AG04449 (cell line): ENCODE data around the gene DEPDC1B.

ENCODE experiments used
- CTCF ChIA-PET: fragments of 350-600 bp; formaldehyde crosslinking; extraction: SDS; loops from one replicate; lab custom pipeline; 2021; ENCODE audit warnings: antibody characterized with exemption; lab: Yijun Ruan, JAX
- POLR2A ChIA-PET: fragments of 400-600, 350-600 bp; formaldehyde crosslinking; extraction: SDS; loops from one replicate; lab custom pipeline; 2020; ENCODE audit warnings: antibody characterized with exemption, inconsistent platforms; lab: Yijun Ruan, JAX
- DNase-seq: peaks from one replicate; pipeline ENCODE4 v3.0.0-alpha.2; 2010; ENCODE audit warnings: low read depth, low spot score
- H3K4me3 ChIP-seq: 2 replicates; pipeline ENCODE4 v1.5.1; 2011; ENCODE audit warnings: low read depth, mild to moderate bottlenecking, control low read depth, low read length
- TF ChIP-seq, protein P1 (sequence below): IDR thresholded peaks from one replicate; pipeline ENCODE4 v1.5.1; 2011; ENCODE audit warnings: mild to moderate bottlenecking, moderate library complexity, low read length, control low read depth, inconsistent platforms; ENCODE audit not compliant: insufficient read depth; ENCODE audit errors: missing control alignments

Gene DEPDC1B

DNA sequence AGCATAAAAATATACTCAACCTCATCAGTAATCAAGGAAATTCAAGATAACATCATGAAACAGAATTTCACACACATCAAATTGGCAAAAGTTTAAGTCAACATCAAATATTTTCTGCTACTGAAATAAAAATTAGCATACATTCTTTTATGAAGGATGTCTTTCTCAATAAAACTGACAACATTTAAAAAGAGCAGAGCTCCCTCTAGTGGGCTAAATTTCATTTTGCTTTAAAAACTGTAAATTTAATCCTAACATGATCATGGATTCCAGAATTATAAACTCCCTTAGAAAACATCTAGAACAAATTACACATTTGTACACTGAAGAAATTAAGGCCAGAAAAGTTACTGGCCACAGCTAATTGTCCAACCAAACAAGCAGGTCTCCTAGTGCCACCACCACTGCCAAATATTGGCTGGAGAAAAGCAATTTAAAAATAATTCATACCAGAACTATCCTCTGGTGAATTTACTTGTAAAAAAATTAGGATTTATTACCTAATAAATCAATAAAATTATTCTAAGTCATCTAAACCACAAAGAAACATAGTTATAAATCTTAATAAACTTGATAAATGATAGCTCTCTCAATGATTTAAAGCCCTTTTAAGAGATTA is 31.2 kb downstream of the DEPDC1B start:
- H3K4me3 ChIP-seq, result no peak overlapping the region
- no peak for DNase-seq
- ChIA-PET POLR2A (no interaction called here), CTCF (interaction anchor here (0.6 to 4.0 kb wide), 24 partner anchors 10 to 1266 kb away, joined by 3 to 49 read pairs (median 4); partner anchors contain the start of gene DEPDC1B)
- TF ChIP-seq, protein P1, sequence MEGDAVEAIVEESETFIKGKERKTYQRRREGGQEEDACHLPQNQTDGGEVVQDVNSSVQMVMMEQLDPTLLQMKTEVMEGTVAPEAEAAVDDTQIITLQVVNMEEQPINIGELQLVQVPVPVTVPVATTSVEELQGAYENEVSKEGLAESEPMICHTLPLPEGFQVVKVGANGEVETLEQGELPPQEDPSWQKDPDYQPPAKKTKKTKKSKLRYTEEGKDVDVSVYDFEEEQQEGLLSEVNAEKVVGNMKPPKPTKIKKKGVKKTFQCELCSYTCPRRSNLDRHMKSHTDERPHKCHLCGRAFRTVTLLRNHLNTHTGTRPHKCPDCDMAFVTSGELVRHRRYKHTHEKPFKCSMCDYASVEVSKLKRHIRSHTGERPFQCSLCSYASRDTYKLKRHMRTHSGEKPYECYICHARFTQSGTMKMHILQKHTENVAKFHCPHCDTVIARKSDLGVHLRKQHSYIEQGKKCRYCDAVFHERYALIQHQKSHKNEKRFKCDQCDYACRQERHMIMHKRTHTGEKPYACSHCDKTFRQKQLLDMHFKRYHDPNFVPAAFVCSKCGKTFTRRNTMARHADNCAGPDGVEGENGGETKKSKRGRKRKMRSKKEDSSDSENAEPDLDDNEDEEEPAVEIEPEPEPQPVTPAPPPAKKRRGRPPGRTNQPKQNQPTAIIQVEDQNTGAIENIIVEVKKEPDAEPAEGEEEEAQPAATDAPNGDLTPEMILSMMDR, result no peak

DNA sequence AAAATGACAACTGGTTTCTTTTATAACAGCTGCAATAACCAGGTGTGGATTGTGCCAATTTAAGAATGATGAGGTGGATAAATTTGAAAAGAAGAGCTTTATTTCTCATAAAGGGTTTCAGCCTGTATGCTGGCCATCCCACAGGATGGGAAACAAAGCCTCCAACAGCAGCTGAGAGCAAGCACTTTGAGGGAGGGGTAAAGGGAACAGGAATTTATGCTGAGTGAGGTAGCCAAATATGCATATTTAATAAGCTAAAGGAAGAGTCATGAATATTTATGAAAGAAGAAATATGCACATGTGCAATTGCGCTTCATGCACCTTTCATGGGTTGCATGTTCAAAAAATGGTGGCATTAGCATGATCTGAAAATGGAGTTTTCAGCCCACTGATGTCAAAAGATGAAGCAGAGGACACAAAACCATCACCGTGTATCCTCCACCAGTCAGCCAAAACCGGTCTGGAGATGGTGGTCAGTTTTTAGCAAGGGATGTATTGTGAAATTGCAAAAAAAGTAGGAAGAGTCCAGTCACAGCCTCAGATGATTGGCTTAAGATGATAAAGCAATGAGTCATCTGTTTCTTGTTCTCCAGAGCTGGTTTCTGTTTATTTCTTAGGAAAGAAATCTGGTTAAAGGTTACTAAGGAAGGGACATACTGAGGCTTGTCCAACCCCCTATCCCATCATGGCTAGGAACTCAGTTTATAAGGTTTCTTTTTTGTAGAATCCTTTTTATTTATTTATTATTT is 47.9 kb downstream of the DEPDC1B start:
- TF ChIP-seq, protein P1, result no peak
- DNase-seq, result peak; percentile 24
- H3K4me3 ChIP-seq, result no peak overlapping the region
- ChIA-PET CTCF (interaction anchor here (0.7 to 3.5 kb wide), 4 partner anchors 8 to 842 kb away, joined by 3 to 19 read pairs (median 4); no protein-coding TSS in a partner anchor), POLR2A (no interaction called here)

DNA sequence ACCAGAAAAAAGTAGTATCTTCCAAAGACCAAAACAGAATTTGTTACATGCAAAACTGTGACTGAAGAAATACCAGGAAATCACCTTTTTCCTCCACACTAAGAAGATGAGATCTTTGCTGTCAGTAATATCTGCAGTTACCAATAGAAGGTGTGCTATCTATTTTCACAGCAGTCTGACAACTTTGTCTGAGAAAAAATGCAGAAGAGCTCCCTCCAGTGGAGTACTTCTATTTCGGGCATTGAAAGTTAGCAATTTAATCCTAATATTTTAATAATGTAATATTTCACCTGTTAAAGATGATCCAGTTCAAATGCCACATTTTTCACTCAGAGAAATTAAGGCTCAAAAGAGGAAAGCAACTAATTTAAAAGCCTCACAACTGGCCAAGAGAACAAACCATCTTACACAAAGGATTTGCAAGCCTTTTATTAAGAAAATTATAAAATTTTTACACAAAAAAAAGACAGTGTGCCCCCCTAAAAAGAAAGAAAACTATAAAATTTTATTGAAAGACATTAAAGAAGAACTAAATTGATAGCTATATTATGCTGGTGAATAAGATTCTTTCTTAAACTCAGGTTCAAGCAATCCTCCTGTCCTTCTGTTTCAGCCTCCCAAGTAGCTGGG is 50.6 kb downstream of the DEPDC1B start:
- ChIA-PET POLR2A (no interaction called here), CTCF (interaction anchor here (0.9 to 3.5 kb wide), 11 partner anchors 9 to 839 kb away, joined by 3 to 19 read pairs (median 7); no protein-coding TSS in a partner anchor)
- H3K4me3 ChIP-seq, result no peak overlapping the region
- no peak for DNase-seq
- TF ChIP-seq, protein P1, result peak; percentile 48

DNA sequence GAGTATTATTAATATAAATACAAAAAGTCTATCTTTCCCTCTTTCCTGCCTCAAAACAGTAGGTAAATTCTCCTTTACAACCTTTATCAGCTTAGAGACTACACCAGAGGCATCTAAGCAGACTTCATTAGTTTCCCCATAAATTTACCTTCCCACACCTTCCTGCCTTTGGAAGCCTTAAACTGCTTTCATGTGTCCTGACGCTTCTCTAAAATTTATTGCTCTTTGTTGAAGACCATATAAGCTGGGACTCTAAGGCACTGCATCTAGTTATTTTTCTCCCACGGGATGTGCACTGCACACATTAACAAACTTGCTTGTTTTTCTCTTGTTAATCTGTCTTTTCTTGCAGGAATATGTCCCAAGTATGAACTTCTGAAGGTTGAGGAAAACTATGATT is 51.8 kb downstream of the DEPDC1B start:
- POLR2A ChIA-PET, result no interaction called here
- no peak for DNase-seq
- TF ChIP-seq, protein P1, result no peak
- H3K4me3 ChIP-seq, result no peak overlapping the region
- CTCF ChIA-PET, result interaction anchor here (0.7 to 3.0 kb wide), 4 partner anchors 10 to 314 kb away, joined by 3 to 14 read pairs (median 4); no protein-coding TSS in a partner anchor

DNA sequence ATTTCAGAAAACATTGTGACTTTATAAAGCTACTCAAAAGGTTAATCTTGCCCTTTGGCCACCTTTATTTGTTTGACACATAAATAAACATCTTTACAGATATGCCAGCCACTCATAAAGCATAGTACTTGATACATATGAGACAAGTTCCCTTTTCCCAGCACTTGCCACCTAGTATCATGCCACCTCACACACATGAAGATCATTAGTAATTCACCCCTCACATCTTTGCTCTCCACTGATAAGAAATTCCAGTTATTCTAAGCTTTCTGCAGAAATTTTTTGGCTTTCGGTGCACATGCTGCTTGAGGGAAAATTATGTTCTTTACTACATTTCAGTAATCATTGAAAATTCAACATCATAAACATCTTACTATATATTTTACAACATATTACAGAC is 59.1 kb downstream of the DEPDC1B start:
- TF ChIP-seq, protein P1, result no peak
- no peak for DNase-seq
- H3K4me3 ChIP-seq, result no peak overlapping the region
- CTCF ChIA-PET, result interaction anchor here (0.9 to 4.6 kb wide), 4 partner anchors 10 to 831 kb away, joined by 3 to 19 read pairs (median 4); no protein-coding TSS in a partner anchor
- POLR2A ChIA-PET, result no interaction called here
